HG02973 (cell line): ENCODE measurements around the gene ERCC4.

ENCODE experiments used
- ATAC-seq: cut with Tn5 transposase; IDR thresholded peaks from one replicate; pipeline ENCODE4 v1.9.1; 2021; ENCODE audit warnings: moderate library complexity; ENCODE audit not compliant: unreplicated experiment

ERCC4 gene

GRCh38 chr16:13945744-13946485, 26.0 kb downstream of the ERCC4 start:
- ATAC-seq = no peak

GRCh38 chr16:13948086-13948485, 28.1 kb downstream of the ERCC4 start:
- no peak for ATAC-seq

- no peak for ATAC-seq
Measured at GRCh38 chr16:13950821-13951547, 31.0 kb downstream of the ERCC4 start.

GRCh38 chr16:13951611-13952010, 31.7 kb downstream of the ERCC4 start:
- ATAC-seq = no peak

- no peak for ATAC-seq
Measured at GRCh38 chr16:13953501-13953900, 33.5 kb downstream of the ERCC4 start.

GRCh38 chr16:13956635-13957196, 36.8 kb downstream of the ERCC4 start:
- ATAC-seq = no peak

GRCh38 chr16:13957197-13958078, 37.5 kb downstream of the ERCC4 start:
- peak; percentile 69 for ATAC-seq

- no peak for ATAC-seq
Measured at GRCh38 chr16:13958474-13958873, 38.5 kb downstream of the ERCC4 start.

- ATAC-seq = no peak
Measured at GRCh38 chr16:13959626-13960025, 39.7 kb downstream of the ERCC4 start.

GRCh38 chr16:13961099-13961811, 41.3 kb downstream of the ERCC4 start:
- ATAC-seq = no peak

- no peak for ATAC-seq
Measured at GRCh38 chr16:13962232-13962631, 42.3 kb downstream of the ERCC4 start.

- no peak for ATAC-seq
Measured at GRCh38 chr16:13968835-13969234, 48.9 kb downstream of the ERCC4 start.

- ATAC-seq = no peak
Measured at GRCh38 chr16:13969711-13970110, 49.8 kb downstream of the ERCC4 start.

GRCh38 chr16:13970708-13971422, 50.9 kb downstream of the ERCC4 start:
- ATAC-seq = no peak

GRCh38 chr16:13973321-13974023, 53.5 kb downstream of the ERCC4 start:
- ATAC-seq = no peak

- ATAC-seq = no peak
Measured at GRCh38 chr16:13977177-13977576, 57.2 kb downstream of the ERCC4 start.

GRCh38 chr16:13982451-13982850, 62.5 kb downstream of the ERCC4 start:
- no peak for ATAC-seq

- no peak for ATAC-seq
Measured at GRCh38 chr16:13983625-13984024, 63.7 kb downstream of the ERCC4 start.

- ATAC-seq = no peak
Measured at GRCh38 chr16:13984794-13985193, 64.8 kb downstream of the ERCC4 start.
